Measurements from ENCODE around the gene PLPPR3. TPM values are rescaled to one million over a fixed set of nuclear protein-coding genes. Genes with fewer than 3 reads are reported as not detected.
"Not testable (repeated sequence)": the region's sequence is repeated elsewhere in the genome, so short reads cannot be mapped to it uniquely, and the experiment has no call there.

PLPPR3 gene
- polyA plus RNA-seq, 1 donor: 0.52 TPM

- DNase-seq (ENCODE audit: low read depth): no peak
Observed at GRCh38 chr19:827710-828321, 6.1 kb upstream of the PLPPR3 start, which contains the start of gene AZU1. AZU1 (plus strand) TSS chr19:827837; CDS start chr19:827847, 10 bp downstream.

- DNase-seq (ENCODE audit: low read depth): no peak
Observed at GRCh38 chr19:827314-827709, 5.6 kb upstream of the PLPPR3 start.

GRCh38 chr19:825897-826644 is 4.3 kb upstream of the PLPPR3 start:
- DNase-seq (ENCODE audit: low read depth): no peak

GRCh38 chr19:824885-825284 is 3.1 kb upstream of the PLPPR3 start:
- DNase-seq (ENCODE audit: low read depth): no peak

DNA sequence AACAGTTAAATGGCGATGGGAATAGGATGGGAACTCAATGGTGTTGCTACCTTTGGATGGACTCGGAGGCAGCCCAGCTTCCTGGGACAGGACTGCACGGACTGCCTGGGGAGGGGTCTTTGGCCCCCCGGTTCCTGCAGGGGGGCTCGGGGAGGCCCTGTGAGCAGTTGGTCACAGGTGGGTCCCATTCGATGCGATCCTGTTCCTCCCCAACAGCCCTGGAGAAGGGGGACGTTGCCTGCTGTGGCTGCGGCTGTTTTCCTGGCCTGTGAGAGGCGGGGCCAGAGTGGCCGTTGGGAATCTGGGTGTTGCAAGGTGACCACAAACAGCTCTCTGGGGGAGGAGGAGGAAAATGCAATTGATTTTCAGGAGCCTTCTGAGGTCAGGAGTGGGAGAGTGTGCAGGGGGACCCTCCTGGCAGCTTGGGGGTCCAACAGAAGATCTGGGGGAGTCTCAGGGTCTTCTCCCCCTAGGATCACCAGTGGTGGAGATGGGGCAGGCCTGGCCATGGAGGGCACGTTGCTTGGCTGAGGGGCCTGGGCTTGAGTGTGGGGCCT is 1.9 kb upstream of the PLPPR3 start:
- DNase-seq (ENCODE audit: low read depth): no peak

DNA sequence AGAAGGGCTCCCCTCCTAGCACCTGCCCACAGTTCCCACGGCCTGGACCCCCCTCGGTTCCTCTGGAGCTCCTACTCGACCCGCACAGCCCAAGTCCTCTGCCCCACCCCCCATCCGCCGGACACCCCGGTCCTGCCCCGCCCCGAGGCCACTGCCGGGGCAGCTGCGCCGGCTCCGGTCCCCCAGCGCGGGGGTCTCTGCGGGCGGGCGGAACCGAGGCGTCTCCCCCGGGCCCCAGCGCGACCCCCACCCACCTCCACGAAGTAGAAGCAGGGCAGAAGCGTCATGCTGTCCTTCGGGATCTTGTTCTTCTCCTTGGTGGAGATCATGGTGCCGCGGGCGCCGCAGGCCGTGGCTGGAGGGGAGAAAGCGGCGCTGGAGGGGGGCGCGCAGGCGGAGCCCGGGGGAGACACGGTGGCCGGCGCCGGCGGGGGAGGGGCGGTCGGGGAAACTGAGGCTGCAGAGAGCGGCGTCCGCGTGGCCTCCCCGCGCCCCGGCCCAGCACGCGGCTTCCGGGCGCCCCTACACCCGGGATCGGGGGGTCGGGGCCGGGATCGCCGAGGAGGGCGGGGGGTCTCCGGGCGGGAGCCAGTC is 427 bp downstream of the PLPPR3 start:
- no peak for DNase-seq (ENCODE audit: low read depth)

DNA sequence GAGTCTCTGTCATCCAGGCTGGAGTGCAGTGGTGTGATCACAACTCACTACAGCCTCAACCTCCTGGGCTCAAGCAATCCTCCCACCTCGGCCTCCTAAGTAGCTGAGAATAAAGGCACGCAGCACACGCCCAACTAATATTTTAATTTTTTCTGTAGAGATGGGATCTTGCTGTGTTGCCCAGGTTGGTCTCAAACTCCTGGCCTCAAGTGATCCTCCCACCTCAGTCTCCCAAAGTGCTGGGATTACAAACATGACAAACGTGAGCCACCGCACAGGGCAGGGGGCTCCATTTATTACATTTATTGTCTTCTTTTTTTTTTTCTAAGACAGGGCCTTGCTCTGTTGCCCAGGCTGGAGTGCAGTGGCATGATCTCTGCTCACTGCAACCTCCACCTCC is 1.5 kb downstream of the PLPPR3 start:
- not testable (repeated sequence) for DNase-seq (ENCODE audit: low read depth)

- no peak for DNase-seq (ENCODE audit: low read depth)
Observed at GRCh38 chr19:816500-816857, 5.3 kb downstream of the PLPPR3 start.

GRCh38 chr19:815775-816499 is 5.8 kb downstream of the PLPPR3 start:
- DNase-seq (ENCODE audit: low read depth): no peak

GRCh38 chr19:815079-815774 is 6.5 kb downstream of the PLPPR3 start:
- no peak for DNase-seq (ENCODE audit: low read depth)

- no peak for DNase-seq (ENCODE audit: low read depth)
Observed at GRCh38 chr19:814152-815078, 7.3 kb downstream of the PLPPR3 start.

DNA sequence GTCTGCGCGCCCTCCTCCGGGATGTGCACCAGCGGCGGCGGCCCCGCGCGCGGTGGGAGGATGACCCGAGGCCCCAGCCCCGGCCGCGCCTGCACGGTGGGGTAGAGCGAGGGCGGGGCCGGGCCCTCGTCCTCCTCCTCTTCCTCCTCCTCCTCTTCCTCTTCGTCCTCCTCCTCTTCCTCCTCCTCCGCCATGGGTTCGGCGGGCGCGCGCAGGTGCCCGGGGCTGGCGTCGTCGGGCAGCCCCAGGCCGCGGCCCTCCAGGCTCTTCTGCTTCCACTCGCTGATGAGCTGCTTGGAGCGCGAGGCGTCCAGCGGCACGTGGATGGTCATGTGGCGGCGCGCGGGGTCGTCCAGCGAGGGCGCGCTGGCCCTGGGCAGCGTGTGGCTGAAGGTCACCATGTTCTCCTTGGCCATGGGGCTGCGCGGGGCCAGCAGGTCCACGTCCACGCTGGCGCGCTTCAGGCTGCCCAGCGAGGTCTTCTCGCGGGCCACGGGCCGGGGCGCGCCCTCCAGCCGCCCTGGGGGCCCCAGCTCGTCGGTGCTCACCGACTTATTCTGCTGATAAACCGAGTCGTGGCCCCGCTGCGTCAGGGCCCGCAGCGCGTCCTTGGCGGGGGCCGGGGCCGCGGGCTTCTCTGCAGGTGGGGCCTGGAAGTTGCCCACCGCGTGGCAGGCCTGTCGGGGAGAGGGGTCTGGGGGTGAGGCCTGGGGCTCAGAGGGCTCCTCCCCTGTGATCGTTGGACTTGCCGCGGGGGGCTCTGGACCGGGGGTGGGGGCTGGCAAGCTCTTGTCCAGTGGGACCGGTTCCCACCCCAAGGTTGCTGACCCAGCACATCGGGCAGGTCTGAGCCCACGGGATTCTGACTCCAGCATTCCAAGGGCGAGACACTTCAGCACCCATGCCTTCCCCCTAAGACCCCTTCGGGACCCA is 8.3 kb downstream of the PLPPR3 start:
- no peak for DNase-seq (ENCODE audit: low read depth)

DNA sequence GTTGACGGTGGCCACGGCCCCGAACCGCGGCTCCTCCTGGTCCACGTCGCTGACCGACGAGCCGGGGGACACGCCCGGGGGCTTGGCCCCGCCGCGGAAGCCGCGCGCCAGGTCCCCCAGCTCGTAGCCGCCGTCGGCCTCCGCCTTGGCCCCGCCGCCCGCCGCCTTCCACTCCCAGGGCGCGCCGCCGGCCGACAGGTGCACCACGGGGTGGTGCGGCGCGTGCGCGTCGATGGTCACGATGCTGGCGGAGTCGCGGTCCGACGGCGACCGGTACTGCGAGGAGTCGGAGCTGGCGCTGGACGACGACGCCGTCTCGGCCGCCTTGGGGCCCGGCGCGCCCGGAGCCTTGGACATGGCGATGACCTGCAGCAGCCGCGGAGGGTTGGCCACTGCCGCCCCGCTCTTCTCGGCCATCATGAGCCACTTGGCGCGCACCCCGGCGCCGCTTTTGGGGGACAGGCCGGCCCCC is 9.0 kb downstream of the PLPPR3 start:
- DNase-seq (ENCODE audit: low read depth): no peak

GRCh38 chr19:812049-812746 is 9.6 kb downstream of the PLPPR3 start:
- DNase-seq (ENCODE audit: low read depth): no peak

GRCh38 chr19:811506-812048 is 10.2 kb downstream of the PLPPR3 start:
- no peak for DNase-seq (ENCODE audit: low read depth)

DNA sequence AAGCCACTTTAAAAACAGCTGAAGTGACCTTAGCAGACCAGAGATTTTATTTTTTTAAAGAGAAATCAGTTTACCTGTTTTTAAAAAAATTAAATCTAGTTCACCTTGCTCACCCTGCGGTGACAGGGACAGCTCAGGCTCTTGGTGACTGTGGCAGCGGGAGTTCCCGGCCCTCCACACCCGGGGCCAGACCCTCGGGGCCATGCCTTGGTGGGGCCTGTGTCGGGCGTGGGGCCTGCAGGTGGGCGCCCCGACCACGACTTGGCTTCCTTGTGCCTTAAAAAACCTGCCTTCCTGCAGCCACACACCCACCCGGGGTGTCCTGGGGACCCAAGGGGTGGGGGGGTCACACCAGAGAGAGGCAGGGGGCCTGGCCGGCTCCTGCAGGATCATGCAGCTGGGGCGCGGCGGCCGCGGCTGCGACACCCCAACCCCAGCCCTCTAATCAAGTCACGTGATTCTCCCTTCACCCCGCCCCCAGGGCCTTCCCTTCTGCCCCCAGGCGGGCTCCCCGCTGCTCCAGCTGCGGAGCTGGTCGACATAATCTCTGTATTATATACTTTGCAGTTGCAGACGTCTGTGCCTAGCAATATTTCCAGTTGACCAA is 10.8 kb downstream of the PLPPR3 start:
- DNase-seq (ENCODE audit: low read depth): no peak

DNA sequence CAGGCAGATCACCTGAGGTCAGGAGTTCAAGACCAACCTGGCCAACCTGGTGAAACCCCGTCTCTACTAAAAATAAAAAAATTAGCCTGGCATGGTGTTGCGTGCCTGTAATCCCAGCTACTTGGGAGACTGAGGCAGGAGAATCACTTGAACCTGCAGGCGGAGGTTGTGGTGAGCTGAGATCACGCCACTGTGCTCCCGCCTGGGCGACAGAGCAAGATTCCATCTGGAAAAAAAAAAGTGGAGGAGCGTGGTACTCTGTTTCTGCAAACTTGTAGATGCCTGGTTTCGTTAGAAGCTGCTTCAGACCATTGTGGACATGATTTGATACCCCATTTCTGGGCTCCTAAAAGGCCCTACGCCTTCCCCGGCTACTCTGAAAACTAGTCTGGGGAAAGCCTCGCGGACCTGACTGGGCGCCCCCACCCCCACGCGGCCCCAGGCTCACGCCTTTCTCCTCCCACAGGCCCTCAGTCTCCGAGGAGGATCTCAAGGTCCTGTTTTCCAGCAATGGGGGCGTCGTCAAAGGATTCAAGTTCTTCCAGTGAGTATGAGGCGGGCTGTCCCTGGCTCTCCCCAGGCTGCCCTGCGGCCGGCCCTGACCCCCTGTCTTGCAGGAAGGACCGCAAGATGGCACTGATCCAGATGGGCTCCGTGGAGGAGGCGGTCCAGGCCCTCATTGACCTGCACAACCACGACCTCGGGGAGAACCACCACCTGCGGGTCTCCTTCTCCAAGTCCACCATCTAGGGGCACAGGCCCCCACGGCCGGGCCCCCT is 11.5 kb downstream of the PLPPR3 start:
- DNase-seq (ENCODE audit: low read depth): no peak
